ENCODE results near the gene GNG12.

GNG12 gene

DNA sequence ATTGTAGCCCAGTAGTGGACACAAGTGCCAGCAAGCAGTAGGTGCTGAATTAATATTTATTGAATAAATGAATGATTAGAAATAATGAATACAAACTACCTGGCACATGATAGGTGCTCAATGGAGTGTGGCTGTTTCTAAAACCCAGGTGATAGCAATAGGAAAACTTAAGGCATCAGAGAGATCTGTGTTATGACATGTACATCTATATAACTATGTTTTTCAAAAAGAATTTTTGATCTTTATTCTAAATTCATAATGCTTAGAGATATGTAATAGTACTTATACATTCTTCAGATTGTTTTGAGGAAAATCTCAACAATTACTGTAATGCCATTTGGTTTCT, 143.3 kb downstream of the GNG12 start:
- in situ Hi-C loops (cut with MboI; ENCODE audit: low pct_unique_long_range_greater_than_20kb, low sequenced_read_pairs, unreplicated experiment): no loop called here
- TF ChIP-seq, protein P1, sequence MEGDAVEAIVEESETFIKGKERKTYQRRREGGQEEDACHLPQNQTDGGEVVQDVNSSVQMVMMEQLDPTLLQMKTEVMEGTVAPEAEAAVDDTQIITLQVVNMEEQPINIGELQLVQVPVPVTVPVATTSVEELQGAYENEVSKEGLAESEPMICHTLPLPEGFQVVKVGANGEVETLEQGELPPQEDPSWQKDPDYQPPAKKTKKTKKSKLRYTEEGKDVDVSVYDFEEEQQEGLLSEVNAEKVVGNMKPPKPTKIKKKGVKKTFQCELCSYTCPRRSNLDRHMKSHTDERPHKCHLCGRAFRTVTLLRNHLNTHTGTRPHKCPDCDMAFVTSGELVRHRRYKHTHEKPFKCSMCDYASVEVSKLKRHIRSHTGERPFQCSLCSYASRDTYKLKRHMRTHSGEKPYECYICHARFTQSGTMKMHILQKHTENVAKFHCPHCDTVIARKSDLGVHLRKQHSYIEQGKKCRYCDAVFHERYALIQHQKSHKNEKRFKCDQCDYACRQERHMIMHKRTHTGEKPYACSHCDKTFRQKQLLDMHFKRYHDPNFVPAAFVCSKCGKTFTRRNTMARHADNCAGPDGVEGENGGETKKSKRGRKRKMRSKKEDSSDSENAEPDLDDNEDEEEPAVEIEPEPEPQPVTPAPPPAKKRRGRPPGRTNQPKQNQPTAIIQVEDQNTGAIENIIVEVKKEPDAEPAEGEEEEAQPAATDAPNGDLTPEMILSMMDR (IDR thresholded peaks at IDR 0.05; ENCODE audit: extremely low read depth, insufficient read depth, missing control alignments): no peak
- no peak for DNase-seq (ENCODE audit: low spot score)

DNA sequence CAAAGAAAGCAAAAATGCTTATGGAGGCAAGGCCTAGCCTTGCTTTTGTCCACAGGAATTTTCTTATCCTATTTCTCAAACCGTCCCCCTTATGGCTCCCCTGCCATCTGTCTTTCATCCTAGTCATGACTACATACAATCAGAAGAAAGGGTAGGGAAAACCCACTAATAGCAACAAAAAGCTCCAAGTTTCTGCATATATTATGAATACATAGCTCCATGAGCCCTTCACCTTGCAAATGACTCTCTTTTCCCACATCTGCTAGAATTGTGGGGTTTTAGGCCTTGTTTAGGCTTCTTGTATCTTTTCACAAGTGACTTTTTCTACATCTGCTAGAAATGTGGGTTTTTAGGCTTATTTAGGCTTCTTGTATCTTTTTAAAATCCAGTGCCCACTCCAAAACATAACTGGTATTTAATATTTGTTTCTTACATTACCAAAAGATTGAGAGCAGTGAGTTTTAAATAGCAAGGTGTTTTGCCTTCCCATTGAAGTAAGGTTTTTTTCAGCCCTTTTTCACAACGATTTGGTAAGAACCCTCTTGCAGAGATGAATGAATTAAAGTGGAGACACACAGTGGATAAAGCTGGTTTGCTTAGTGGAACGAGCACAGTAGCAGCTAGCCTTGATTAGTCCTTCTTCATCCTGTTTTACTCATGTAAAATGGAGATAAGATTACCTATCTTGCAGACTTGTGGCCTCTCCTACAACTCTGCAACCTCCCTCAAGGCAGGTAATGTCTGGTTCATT, 143.8 kb downstream of the GNG12 start:
- TF ChIP-seq, protein P1 (IDR thresholded peaks at IDR 0.05; ENCODE audit: extremely low read depth, insufficient read depth, missing control alignments): no peak
- DNase-seq (ENCODE audit: low spot score): no peak
- in situ Hi-C loops (cut with MboI; ENCODE audit: low pct_unique_long_range_greater_than_20kb, low sequenced_read_pairs, unreplicated experiment): loop anchor here (5.0 kb wide), 1 partner anchor 63 kb away; no protein-coding TSS in a partner anchor

DNA sequence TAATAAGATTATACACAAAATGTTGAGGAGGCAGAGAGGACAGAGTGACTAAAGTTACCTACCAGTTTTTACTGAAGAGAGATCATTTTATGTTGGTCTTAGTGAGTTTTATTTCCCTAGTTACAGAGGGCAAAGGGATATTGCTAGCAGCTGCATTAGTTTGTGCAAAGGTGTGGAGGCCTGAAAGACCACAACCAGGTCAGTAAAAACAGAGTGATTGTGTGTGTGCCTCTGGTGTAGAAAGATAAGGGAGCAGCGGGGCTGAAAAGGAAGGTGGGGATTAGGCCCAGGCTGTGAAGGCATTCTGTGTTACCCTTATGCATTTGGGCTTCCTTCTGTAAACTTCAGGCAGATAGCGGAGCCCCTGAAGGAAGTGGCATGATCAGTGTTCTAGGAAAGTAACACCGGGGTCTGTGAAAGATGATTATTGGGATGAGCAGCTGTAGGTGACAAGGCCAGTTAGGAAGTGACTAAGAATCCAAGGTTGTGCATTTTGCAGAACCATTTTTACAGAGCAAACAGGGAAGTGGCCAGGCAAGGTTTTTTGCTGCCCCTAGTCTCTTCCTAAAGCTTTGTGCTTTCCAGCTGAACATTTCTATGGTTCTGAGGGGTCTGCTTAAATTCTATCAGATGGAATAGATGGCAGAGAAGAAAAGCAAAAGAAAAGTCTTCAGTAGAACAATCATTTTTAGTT, 144.6 kb downstream of the GNG12 start:
- TF ChIP-seq, protein P1 (IDR thresholded peaks at IDR 0.05; ENCODE audit: extremely low read depth, insufficient read depth, missing control alignments): no peak
- in situ Hi-C loops (cut with MboI; ENCODE audit: low pct_unique_long_range_greater_than_20kb, low sequenced_read_pairs, unreplicated experiment): loop anchor here (5.0 kb wide), 1 partner anchor 64 kb away; no protein-coding TSS in a partner anchor
- no peak for DNase-seq (ENCODE audit: low spot score)

DNA sequence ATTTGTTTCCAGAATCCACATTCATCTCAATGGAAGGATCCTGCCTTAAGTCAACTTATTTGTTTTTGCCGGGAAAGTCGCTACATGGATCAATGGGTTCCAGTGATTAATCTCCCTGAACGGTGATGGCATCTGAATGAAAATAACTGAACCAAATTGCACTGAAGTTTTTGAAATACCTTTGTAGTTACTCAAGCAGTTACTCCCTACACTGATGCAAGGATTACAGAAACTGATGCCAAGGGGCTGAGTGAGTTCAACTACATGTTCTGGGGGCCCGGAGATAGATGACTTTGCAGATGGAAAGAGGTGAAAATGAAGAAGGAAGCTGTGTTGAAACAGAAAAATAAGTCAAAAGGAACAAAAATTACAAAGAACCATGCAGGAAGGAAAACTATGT, 145.6 kb downstream of the GNG12 start:
- TF ChIP-seq, protein P1 (IDR thresholded peaks at IDR 0.05; ENCODE audit: extremely low read depth, insufficient read depth, missing control alignments): no peak
- DNase-seq (ENCODE audit: low spot score): no peak
- in situ Hi-C loops (cut with MboI; ENCODE audit: low pct_unique_long_range_greater_than_20kb, low sequenced_read_pairs, unreplicated experiment): loop anchor here (5.0 kb wide), 1 partner anchor 65 kb away; no protein-coding TSS in a partner anchor

DNA sequence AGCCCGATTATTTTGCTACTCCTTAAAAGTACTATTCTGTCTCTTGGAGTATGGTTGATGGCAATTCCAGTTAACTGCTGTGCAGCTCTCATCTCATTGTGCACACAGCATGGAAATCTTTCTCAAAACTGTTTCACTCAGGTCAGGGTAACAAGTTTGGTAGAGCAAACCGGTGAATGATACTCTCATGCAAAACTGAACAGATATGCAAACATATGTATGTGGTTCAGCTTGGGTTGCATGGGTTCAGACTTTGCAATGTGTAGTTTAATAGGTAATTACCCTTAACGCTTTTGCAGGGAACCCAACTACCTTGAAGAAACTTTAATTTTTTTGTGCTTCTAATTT, 146.1 kb downstream of the GNG12 start:
- TF ChIP-seq, protein P1 (IDR thresholded peaks at IDR 0.05; ENCODE audit: extremely low read depth, insufficient read depth, missing control alignments): no peak
- in situ Hi-C loops (cut with MboI; ENCODE audit: low pct_unique_long_range_greater_than_20kb, low sequenced_read_pairs, unreplicated experiment): loop anchor here (5.0 kb wide), 1 partner anchor 65 kb away; no protein-coding TSS in a partner anchor
- peak; percentile 37 for DNase-seq (ENCODE audit: low spot score)

DNA sequence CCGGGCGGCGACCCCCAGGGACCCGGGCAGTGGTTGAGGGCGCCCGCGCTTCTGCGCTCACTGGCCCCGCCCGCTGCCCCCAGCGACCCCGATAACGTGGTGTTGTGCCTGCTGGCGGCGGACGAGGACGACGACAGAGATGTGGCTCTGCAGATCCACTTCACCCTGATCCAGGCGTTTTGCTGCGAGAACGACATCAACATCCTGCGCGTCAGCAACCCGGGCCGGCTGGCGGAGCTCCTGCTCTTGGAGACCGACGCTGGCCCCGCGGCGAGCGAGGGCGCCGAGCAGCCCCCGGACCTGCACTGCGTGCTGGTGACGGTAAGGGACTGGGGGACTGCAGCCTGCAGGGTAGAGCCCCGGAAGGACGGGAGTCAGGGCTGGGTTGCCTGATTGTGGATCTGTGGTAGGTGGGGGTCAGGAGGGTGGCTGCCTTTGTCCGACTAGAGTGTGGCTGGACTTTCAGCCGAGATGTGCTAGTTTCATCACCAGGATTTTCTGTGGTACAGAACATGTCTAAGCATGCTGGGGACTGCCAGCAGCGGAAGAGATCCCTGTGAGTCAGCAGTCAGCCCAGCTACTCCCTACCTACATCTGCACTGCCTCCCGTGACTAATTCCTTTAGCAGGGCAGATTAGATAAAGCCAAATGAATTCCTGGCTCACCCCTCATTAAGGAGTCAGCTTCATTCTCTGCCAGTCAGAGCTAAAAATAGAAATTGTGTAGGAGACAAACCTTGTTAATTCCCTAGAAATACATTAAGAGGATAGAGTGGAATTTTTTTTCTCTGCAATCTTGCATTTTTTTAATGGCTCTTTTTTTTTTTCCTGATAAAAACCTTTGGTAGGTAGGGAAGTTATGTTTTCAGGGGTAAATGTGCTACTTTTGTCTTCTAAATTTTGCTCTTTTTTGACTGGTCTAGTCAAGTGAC, 146.7 kb downstream of the GNG12 start:
- in situ Hi-C loops (cut with MboI; ENCODE audit: low pct_unique_long_range_greater_than_20kb, low sequenced_read_pairs, unreplicated experiment): loop anchor here (5.0 kb wide), 1 partner anchor 66 kb away; no protein-coding TSS in a partner anchor
- DNase-seq (ENCODE audit: low spot score): peak; percentile 52
- TF ChIP-seq, protein P1 (IDR thresholded peaks at IDR 0.05; ENCODE audit: extremely low read depth, insufficient read depth, missing control alignments): no peak

Data from GM13977 (cell line).